A673 (cell line): Measurements from ENCODE around the gene KCNMA1.
"Not testable (repeated sequence)": the region's sequence is repeated elsewhere in the genome, so short reads cannot be mapped to it uniquely, and the experiment has no call there.

Experiments used
- EZH2 ChIP-seq: fragments of 200-600 bp; sonication (generic); IDR thresholded peaks from 2 replicates; pipeline ENCODE4 v1.6.1; 2017; ENCODE audit warnings: borderline replicate concordance, low read depth, mild to moderate bottlenecking, mixed read lengths, antibody characterized with exemption, low read length; ENCODE audit not compliant: poor library complexity, severe bottlenecking
- TF ChIP-seq, protein P1 (sequence below): fragments of 300-800, 200-600 bp; sonication (generic); conservative IDR thresholded peaks from 2 replicates; pipeline ENCODE4 v1.5.1; 2017; ENCODE audit warnings: low read depth, mild to moderate bottlenecking, antibody characterized with exemption, low read length, moderate library complexity, mixed read lengths

DNA sequence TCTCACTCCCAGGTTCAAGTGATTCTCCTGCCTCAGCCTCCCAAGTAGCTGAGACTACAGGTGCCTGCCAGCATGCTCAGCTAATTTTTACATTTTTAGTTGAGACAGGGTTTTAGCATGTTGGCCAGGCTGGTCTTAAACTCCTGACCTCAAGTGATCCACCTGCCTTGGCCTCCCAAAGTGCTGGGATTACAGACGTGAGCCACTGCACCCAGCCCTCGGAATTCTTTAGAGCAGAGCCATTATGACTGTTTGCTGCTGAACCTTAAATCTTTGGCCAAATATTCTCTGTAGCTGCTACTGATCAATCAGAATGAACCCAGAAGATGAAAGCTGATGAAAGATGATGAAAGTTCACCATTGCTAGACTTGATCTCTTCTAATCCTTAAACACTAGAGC, 249.9 kb downstream of the KCNMA1 start:
- TF ChIP-seq, protein P1, sequence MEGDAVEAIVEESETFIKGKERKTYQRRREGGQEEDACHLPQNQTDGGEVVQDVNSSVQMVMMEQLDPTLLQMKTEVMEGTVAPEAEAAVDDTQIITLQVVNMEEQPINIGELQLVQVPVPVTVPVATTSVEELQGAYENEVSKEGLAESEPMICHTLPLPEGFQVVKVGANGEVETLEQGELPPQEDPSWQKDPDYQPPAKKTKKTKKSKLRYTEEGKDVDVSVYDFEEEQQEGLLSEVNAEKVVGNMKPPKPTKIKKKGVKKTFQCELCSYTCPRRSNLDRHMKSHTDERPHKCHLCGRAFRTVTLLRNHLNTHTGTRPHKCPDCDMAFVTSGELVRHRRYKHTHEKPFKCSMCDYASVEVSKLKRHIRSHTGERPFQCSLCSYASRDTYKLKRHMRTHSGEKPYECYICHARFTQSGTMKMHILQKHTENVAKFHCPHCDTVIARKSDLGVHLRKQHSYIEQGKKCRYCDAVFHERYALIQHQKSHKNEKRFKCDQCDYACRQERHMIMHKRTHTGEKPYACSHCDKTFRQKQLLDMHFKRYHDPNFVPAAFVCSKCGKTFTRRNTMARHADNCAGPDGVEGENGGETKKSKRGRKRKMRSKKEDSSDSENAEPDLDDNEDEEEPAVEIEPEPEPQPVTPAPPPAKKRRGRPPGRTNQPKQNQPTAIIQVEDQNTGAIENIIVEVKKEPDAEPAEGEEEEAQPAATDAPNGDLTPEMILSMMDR, result not testable (repeated sequence)
- not testable (repeated sequence) for TF ChIP-seq EZH2
